HG03039 (cell line): ENCODE data around the gene MAT2A.
A peak's percentile ranks its signal among the peaks of the same experiment; 100 is the strongest.
"Not testable (repeated sequence)": the region's sequence is repeated elsewhere in the genome, so short reads cannot be mapped to it uniquely, and the experiment has no call there.

Experiments used
- ATAC-seq: cut with Tn5 transposase; IDR thresholded peaks from one replicate; pipeline ENCODE4 v1.9.1; 2021; ENCODE audit warnings: mild to moderate bottlenecking, moderate library complexity; ENCODE audit not compliant: unreplicated experiment

MAT2A gene

DNA sequence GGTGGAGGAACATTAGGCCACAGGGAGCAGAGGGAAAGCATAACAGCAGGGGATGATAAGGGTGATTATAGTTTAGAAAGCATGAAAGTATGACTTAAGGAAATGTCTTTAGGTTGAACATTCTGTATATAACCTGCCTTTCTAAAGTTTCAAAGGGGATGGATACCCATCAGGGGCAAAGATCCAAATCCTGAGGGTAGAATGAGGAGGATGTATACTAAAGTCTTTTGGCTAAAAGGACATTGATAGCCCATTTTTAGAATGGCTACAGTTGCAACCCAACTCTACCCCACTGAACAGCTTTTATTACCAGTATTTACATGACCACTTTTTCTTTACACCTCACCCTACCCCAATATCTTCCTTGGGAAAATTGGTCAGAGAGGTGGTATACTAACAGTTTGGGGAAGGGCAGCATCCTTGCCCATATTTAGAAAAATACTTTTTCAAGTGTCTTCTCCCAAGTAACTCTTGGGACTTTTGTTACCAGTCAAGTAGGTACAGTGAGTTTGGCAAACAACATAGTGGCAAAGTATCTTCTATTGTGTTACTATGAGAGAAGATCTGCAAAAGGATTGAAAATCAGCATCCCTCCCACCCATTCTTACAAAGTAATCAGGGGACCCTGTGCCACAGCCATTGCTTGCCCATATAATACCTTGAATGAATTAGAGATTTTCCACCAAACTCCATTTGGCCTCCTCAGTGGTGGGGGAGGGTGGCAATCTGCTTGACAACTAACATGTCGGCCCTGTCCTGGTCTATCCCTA lies 8.3 kb downstream of the MAT2A start:
- no peak for ATAC-seq

DNA sequence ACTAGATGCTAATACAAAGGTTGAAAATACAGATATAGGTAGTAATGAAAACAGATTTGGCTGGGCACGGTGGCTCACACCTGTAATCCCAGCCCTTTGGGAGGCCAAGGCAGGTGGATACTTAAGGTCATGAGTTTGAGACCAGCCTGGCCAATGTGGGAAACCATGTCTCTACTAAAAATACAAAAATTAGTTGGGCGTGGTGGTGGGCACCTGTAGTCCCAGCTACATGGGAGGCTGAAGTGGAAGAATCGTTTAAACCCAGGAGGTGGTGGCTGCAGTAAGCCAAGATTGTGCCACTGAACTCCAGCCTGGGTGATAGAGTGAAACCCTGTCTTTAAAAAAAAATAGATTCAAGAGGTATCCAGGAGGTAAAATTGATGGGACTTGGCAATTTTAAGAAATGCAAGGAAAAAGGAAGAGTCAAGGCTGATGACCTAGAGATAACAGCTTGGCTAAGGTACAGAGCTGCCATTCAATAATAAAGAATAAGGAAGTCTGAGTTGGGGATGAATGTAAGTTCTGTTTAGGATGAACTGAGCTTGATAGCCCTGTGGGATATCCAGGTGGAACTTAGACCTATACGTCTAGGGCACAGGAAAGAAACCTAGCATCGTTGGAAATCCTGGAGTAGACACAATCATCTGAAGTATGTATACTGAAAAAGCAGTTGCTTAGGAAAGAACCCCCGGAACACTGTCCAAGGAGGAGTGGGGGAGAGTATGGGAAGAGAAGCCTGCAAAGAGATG lies 9.1 kb downstream of the MAT2A start:
- ATAC-seq, result no peak

DNA sequence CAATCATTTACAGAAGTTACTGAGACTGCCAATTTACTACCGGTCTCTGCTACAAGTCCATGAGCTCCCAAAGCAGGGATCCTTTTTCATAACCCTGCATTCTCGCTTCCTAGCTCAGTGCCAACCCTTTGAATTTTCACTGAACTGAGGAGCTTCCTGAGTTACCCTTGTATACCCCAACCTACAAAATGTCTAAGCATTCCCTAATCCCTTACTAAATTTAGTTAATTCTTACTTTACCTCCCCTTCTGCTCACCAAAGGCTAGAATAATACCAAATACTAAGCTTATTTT lies 9.6 kb downstream of the MAT2A start:
- ATAC-seq, result no peak

DNA sequence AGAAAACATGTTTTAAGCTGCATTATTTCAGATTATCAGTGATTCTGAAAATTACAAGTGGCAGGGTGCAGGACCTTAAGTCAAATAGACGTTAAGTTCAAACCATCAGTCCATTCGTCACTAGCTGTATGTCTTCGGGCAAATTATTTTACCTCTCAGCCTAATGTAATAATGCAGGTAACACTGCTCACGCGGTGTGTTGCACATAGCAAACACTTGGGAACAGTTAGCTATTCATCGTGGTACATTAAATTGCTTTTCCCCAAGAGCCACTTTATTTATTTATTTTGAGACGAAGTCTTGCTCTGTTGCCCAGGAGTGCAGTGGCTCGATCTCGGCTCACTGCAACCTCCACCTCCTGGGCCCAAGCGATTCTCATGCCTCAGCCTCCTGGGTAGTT lies 10.1 kb downstream of the MAT2A start:
- no peak for ATAC-seq

DNA sequence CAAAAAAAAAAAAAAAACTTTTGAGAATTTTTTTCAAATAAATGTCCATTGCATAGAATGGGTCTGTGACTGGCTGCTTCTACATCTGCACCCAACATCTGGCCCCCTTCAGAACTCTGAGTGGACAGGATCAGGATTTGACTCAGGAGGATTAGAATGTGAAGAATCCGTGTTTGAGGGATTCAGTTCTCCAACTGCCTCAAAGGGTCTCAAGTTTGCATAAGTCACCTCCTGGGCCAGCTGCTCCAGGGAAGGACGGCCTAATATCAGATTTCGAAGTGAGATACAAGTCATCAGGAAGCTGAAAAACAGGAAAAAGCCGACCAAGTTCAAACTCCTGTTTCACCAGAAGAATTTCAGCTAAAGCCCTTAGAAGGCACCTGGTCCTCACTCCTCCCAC lies 10.9 kb downstream of the MAT2A start:
- no peak for ATAC-seq

DNA sequence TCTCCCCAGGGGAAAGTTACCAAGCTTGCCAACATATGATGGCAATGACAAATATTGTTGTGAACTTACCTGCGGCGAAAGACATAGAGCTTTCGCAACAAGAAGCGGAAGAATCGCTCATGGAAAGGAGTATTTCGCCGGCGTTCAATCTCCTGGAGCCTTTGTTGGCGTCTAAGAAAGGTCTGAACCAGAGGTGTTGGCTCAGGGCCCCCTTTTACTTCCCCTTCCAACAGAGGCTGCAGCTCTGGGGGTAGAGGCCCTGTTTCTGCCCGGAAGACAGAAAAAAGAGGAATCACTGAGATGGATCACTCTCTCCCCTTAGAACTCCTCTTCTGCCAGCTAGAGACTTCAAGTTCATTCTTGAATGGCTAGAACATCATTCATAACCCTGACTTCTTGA lies 11.5 kb downstream of the MAT2A start:
- ATAC-seq, result no peak

DNA sequence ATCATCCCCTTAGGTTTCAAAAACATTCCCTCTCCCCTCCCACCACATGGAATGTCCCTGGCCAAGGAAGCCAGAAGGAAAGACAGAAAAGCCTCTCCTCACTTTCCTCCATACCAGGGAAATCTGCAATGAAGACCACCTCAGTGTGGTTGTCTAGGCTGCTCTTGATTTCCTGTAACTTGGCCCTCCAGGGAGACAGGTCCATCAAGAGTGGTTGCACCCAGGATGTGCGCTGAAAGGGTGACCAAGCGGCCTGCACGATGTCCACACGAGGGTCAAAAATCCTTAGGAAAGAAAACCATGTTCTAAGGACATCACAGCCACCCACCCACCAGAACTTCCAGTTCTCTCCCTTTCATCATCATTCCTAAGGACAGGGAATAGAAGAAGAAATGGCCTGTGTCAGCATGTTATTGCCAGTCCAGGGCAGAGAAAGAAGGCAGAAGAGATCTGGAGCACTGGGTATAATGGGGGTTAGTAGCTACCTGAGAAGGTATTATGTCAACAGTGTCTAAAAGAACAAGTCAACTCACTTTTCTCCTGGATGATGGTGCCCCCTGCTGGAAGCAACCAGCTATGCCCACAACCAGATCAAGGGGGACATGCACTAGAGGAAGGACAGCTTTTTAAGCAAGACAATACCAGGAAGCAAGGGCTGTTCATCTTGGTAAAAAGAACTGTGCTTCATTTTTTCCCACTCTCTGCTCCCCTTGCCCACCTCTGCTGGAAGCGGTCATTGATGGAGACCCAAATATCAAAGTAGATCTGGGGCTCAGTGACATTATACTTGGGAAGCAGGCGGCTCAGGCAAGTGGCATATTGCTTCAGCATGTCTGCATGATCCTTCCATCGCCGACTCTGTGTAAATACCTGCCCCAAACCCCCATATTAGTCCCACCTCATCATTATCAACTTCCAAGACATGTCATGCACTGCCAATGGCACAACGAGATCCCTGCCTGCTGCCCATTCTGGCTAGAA lies 13.0 kb downstream of the MAT2A start:
- ATAC-seq, result no peak

DNA sequence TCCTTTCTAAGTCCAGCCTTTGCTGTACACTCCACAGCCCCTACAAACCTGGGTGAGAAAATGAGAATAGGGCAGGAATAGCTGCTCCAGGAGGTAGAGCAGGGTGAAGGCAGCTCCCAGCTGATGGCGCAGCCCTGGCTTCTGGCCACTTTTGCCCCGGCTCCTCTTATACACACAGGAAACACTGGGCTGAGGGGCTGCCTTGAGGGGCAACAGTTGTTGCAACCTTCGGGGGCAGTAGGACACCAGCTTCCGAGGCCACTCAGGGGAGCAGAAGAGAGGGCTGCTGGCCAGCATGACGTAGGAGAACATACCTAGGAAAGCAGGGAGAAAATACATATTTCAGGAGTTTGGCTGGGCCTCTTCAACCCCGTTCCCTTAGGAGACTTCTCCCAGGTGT lies 14.2 kb downstream of the MAT2A start:
- ATAC-seq, result no peak

DNA sequence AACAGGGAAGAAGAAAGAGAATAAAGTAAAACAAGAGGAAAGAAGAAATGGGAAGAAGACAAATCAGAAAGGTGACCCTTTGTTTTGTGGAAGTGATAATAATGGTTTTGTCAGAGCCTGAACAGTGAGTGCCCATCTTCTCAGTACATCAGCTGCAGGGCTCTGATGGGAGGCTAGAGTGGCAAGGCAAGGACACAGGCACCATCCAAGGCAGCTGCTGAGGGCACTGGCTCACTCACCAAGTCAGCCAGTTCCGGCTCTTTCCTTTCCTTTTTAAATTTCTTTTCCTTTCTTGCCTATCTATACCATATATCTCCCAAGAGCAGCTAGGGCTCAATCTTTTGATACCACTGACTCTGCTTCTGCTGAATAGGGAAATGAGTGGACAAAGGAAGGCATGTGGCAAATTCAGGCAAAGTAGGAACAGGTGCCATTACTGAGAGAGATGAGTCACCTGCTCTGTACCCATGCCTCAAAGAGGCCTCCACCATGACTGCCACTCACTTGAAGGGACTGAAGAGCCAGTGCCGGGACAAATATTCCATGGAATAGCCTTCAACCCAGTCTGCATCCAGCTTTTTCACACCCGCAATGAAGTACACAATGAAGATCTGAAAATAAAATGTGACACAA lies 16.1 kb downstream of the MAT2A start:
- ATAC-seq, result no peak

DNA sequence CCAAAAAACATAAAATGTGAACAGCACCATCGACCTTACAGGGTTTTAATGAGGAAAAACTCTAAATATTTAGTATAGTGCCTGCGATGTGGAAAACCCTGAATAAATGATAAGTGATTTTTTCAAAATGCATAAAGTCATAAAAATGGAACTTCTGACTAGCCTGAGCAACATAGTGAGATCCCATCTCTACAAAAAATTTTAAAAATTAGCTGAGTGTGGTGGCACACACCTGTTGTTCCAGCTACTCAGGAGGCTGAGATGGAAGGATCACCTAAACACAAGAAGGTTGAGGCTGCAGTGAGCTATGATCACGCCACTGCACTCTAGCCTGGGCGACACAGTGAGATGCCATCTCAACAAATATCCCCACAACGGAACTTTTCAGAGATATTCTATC lies 18.2 kb downstream of the MAT2A start:
- ATAC-seq, result no peak

DNA sequence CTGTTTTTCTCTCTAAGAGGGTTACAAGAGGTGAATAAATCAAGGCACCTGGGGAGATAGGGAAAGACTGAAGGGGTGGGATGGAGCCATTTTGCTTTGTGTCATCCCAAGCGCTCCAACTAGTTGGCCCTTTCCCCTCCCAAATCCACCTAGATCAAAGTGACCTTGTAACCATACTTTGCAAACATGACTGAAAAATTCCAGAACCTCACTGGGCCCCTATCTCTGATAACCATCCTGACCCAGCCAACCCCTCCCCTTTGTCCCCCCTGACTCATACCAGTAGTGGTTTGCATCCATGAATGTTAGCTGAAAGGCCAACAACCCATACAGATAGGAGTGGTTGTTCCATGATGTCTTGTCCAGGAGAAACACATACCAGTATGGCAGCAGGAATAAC lies 19.2 kb downstream of the MAT2A start:
- no peak for ATAC-seq

DNA sequence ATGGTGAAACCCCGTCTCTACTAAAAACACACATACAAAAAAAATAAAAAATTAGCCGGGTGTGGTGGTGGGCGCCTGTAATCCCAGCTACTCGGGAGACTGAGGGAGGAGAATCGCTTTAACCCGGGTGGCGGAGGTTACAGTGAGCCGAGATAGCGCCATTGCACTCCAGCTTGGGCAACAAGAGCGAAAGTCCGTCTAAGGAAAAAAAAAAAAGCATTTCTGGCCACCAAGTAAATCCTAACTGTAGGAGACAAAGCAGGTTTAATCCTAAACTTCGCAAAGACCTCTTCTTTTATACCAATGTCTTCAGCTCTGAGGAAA lies 21.4 kb downstream of the MAT2A start:
- not testable (repeated sequence) for ATAC-seq

DNA sequence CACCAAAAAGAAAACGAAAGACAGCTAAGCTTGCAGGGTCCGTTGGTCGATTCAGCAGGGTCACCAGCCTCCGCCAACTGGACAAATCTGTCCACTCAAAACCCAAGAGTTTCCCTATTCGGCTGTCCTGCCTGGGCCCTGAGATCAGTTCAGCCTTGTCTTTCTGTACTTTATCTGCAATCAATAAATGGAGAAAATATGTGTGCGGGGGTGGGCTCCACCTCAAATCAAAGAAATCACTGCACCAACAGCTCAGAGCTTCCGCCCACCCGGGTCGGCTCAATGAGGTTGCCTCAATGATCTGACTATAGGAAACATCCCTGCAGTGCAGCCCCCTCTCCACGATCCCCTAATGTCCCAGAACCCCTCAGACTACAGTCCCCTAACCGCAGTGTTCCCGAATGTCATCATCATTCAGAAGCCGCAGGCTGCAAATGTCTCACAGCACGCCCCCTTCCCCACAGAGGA lies 21.9 kb downstream of the MAT2A start:
- ATAC-seq, result no peak

DNA sequence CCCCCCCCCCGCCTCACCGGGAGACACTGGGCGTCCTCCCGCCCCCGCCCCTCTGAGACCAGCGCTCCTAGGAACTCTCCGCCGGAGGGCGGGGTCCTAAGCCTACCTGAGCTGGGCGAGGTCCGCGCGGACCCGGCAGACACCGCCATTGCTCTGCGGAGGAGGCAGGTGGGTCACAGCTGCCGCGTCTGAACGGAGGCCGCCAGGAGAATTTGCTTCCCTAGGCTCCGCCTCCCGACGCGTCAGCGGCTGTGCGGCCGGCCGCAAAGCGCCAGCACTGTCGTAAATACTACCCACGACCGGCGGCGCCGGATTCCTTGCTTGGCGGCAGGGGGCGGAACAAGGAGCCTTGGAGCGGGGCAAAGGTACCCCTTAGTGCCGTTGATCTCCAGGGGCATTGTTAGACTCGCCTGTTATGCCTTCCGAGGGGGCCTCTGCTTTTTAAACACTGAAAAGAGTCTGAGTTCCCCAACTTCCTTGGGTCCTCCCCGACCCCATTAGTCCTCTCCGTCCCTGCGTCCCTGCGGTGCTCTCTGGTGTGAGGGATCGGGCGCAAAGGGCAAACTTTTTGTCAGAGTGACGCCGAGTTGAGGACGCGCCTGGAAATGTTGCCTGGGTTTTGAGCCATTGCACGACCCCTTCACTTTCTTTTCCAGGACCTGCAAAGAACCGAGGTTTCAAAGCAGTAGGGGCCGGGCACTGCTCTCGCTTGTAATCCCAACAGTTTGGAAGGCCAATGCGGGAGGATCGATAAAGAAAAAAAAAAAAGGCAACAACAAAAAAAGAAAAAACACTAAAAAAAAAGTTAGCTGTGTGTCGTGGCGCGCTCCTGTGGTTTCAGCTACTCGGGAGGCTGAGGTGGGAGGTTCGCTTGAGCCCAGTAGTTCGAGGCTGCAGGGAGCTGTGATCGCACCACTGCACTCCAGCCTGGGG lies 22.6 kb downstream of the MAT2A start, which contains the start of gene GGCX:
Gene GGCX, minus strand, starts transcription at position 214 of the 933 bp plus-strand sequence. Its CDS starts 65 bp downstream, at position 149.
- peak; percentile 88 for ATAC-seq

DNA sequence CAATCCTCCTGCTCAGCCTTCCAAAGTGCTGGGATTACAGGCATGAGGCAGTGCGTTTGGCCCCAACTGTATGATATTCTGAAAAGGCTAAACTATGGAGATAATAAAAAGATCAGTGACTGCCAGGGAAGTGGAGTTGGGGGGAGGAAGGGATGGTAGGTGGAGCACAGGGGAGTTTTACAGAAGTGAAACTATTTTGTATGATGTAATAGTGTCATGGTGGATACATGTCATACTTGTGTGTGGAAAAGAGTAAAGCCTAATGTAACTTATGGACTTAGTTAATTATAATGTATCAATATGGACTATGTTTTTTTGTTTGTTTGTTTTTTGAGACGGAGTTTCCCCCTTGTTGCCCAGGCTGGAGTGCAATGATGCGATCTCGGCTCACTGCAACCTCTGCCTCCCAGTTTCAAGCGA lies 25.2 kb downstream of the MAT2A start:
- no peak for ATAC-seq

DNA sequence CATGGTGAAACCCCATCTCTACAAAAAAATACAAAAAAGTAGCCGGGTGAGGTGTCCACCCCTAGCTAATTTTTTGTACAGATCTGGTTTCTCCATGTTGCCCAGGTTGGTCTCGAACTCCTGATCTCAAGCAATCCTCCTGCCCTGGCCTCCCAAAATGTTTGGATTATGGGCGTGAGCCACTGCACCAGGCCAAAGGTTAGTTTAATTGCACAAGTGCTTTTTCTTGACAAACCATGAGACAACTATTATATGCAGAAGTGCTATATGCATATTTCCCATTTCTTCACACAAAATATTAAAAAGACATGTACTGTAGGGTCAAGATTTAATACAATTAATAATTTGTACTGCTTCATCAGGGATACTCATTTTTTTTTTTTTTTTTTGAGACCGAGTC lies 27.3 kb downstream of the MAT2A start:
- no peak for ATAC-seq

DNA sequence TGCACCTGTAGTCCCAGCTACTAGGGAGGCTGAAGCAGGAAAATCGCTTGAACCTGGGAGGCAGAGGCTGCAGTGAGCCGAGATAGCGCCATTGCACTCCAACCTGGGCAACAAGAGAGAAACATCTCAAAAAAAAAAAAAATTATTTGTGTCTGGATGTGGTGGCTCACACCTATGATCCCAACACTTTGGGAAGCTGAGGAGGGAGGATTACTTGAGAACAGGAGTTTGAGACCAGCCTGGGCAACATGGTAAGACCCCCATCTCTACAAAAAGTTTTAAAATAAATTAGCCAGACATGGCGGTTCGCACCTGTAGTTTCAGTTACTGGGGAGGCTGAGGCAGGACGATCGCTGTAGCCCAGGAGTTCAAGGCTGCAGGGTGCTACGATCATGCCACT lies 36.8 kb downstream of the MAT2A start:
- ATAC-seq, result no peak

DNA sequence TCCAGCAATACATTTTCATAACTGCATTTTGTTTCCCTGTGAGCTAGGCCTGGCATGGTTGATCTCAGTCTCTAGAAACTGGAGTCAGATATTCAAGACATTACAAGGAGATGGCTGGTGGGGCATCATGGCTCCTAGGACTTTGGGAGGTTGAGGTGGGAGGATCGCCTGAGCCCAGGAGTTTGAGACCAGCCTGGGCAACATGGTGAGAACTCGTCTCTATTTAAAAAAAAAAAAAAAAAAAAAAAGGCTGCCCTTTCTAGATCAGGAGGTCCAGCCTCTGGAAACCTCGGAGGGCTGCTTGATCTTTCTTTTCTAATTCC lies 38.1 kb downstream of the MAT2A start:
- ATAC-seq, result no peak

DNA sequence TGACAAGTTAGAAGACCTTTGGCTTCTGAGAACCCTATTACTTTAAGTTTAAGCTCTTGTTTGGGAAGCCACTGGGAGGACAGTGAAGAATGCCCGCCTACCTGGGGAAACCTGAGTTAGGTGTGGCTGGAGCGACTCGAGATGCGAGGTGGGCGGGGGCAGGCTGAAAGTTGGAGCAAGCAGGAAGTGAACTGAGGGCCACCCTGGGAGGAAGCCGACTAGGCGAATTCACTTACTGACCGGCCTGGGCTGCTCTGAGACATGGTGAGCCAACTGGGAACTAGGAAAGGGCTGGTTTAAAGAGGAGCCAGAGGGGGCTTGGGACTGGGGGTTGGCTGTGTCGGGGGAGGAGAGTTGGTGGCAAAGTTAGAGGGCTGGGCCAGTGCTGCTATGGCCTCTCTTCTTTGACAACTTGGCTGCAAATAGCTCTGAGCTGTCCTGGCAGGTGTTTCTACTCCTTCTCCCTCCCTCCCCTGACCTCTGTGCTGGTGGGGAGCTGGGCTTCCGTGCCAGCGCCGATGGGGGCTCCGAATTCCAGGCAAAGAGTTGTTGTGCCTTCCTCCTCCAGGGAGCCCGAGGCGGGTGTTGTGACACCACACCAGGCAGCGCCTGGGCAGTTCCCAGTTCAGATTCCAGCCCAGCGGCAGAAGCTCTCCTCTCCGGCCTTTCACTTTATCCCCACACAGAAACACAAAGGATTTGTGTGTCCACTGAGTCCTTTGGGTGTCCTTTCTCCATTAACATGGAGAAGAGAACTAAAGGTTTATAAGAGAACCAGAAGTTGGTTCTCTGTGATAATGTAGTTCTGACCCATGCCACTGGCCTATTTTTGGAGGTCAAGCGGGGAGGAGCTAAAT lies 38.6 kb downstream of the MAT2A start, which contains the start of gene VAMP8:
Gene VAMP8, plus strand, starts transcription at position 201 of the 857 bp plus-strand sequence. Its CDS starts 61 bp downstream, at position 262.
- peak; percentile 72 for ATAC-seq
